ENCODE measurements around the gene PDGFD. TPM values are rescaled to one million over a fixed set of nuclear protein-coding genes. Genes with fewer than 3 reads are reported as not detected.

PDGFD gene
- total RNA-seq, 1 donor from 2014 or later, result 8.0 TPM

- Mint-ChIP-seq H3K4me3 (ENCODE audit: low read depth) (no peak overlapping the region), H3K36me3 (ENCODE audit: insufficient read depth) (no peaks in the 10 kb centered on the region), H3K27ac (no peak overlapping the region), H3K9me3 (ENCODE audit: low read depth) (no peaks in the 10 kb centered on the region), H3K4me1 (ENCODE audit: low read depth) (peaks cover 3% of the 10 kb centered on the region), H3K27me3 (no peaks in the 10 kb centered on the region)
- no peak for DNase-seq (ENCODE audit: low spot score, unreplicated experiment)
- TF ChIP-seq, protein P1, sequence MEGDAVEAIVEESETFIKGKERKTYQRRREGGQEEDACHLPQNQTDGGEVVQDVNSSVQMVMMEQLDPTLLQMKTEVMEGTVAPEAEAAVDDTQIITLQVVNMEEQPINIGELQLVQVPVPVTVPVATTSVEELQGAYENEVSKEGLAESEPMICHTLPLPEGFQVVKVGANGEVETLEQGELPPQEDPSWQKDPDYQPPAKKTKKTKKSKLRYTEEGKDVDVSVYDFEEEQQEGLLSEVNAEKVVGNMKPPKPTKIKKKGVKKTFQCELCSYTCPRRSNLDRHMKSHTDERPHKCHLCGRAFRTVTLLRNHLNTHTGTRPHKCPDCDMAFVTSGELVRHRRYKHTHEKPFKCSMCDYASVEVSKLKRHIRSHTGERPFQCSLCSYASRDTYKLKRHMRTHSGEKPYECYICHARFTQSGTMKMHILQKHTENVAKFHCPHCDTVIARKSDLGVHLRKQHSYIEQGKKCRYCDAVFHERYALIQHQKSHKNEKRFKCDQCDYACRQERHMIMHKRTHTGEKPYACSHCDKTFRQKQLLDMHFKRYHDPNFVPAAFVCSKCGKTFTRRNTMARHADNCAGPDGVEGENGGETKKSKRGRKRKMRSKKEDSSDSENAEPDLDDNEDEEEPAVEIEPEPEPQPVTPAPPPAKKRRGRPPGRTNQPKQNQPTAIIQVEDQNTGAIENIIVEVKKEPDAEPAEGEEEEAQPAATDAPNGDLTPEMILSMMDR (IDR thresholded peaks at IDR 0.05; ENCODE audit: unreplicated experiment), result no peak
These were observed 152.9 kb downstream of the PDGFD start for GRCh38 chr11:104011044-104011443.

DNA sequence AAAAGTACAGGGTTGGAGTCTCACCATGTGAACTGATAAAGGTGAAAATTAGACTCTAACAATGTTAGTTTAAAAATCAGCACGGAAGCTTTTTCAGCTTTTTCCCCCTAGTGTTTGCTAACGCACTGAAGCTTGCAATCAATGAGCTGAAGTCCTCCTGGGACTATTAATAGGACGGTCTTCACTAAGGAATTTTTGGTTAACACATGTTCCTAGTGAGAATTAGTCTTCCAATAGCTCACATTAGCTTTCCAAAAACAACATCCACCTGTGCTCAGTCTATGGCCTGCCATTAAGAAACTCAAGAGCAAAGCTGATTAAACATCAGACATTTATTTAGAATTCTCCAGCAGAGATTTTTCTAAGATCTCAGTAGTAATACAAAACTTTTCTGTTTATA lies 154.2 kb downstream of the PDGFD start:
- DNase-seq (ENCODE audit: low spot score, unreplicated experiment), result no peak
- Mint-ChIP-seq H3K4me1 (ENCODE audit: low read depth) (peaks cover 6% of the 10 kb centered on the region), H3K27ac (no peak overlapping the region), H3K4me3 (ENCODE audit: low read depth) (no peak overlapping the region), H3K9me3 (ENCODE audit: low read depth) (no peaks in the 10 kb centered on the region), H3K27me3 (no peaks in the 10 kb centered on the region), H3K36me3 (ENCODE audit: insufficient read depth) (no peaks in the 10 kb centered on the region)
- TF ChIP-seq, protein P1 (IDR thresholded peaks at IDR 0.05; ENCODE audit: unreplicated experiment), result no peak

DNA sequence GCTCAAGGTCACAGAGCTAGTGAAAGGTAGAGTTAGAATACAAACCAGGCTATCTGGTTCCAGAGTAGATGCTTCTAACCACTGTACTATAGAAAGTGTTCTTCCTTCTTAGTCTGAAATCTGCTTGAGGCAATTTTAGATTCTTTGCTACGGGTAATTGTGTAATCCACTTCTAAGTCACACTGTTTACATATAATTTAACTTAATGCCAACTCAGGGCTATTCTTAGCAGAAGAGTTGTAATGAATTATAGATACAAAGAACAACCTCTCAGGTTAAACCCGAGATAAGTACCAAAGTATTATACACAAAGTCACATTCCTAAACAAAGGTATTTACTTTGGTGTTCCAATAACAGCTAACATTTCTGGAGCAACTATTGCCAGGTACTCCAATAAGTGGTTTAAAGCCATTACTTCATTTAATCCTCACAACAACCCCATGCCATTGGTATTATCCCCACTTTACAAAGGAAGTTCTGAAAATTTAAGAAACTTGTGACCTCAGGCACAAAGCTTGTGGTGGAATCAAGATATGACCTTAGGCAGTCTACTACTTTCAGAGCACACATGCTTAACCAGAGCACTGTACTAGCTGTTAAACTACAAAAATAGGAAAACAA lies 158.6 kb downstream of the PDGFD start:
- H3K27ac Mint-ChIP-seq, result no peak overlapping the region
- H3K4me3 Mint-ChIP-seq (ENCODE audit: low read depth), result no peak overlapping the region
- H3K9me3 Mint-ChIP-seq (ENCODE audit: low read depth), result peaks cover 2% of the 10 kb centered on the region
- TF ChIP-seq, protein P1 (IDR thresholded peaks at IDR 0.05; ENCODE audit: unreplicated experiment), result no peak
- H3K36me3 Mint-ChIP-seq (ENCODE audit: insufficient read depth), result no peaks in the 10 kb centered on the region
- H3K27me3 Mint-ChIP-seq, result no peaks in the 10 kb centered on the region
- DNase-seq (ENCODE audit: low spot score, unreplicated experiment), result no peak
- H3K4me1 Mint-ChIP-seq (ENCODE audit: low read depth), result peaks cover 6% of the 10 kb centered on the region

- Mint-ChIP-seq H3K27me3 (no peaks in the 10 kb centered on the region), H3K4me1 (ENCODE audit: low read depth) (peaks cover 3% of the 10 kb centered on the region), H3K36me3 (ENCODE audit: insufficient read depth) (no peaks in the 10 kb centered on the region), H3K4me3 (ENCODE audit: low read depth) (no peak overlapping the region), H3K9me3 (ENCODE audit: low read depth) (peaks cover 2% of the 10 kb centered on the region), H3K27ac (no peak overlapping the region)
- no peak for DNase-seq (ENCODE audit: low spot score, unreplicated experiment)
- TF ChIP-seq, protein P1 (IDR thresholded peaks at IDR 0.05; ENCODE audit: unreplicated experiment), result no peak
These were observed 160.5 kb downstream of the PDGFD start for GRCh38 chr11:104003491-104003890.

- Mint-ChIP-seq H3K27ac (no peak overlapping the region), H3K36me3 (ENCODE audit: insufficient read depth) (no peaks in the 10 kb centered on the region), H3K9me3 (ENCODE audit: low read depth) (peaks cover 2% of the 10 kb centered on the region), H3K27me3 (no peaks in the 10 kb centered on the region), H3K4me3 (ENCODE audit: low read depth) (no peak overlapping the region), H3K4me1 (ENCODE audit: low read depth) (peaks cover 3% of the 10 kb centered on the region)
- no peak for DNase-seq (ENCODE audit: low spot score, unreplicated experiment)
- TF ChIP-seq, protein P1 (IDR thresholded peaks at IDR 0.05; ENCODE audit: unreplicated experiment), result no peak
These were observed 162.3 kb downstream of the PDGFD start for GRCh38 chr11:104001561-104002056.
